GM19023 (cell line): ENCODE results near the gene MIGA1.
"Not testable (repeated sequence)": the region's sequence is repeated elsewhere in the genome, so short reads cannot be mapped to it uniquely, and the experiment has no call there.

Experiments used
- ATAC-seq: cut with Tn5 transposase; IDR thresholded peaks from one replicate; pipeline ENCODE4 v1.9.1; 2021; ENCODE audit warnings: mild to moderate bottlenecking, moderate library complexity; ENCODE audit not compliant: unreplicated experiment

The MIGA1 gene

DNA sequence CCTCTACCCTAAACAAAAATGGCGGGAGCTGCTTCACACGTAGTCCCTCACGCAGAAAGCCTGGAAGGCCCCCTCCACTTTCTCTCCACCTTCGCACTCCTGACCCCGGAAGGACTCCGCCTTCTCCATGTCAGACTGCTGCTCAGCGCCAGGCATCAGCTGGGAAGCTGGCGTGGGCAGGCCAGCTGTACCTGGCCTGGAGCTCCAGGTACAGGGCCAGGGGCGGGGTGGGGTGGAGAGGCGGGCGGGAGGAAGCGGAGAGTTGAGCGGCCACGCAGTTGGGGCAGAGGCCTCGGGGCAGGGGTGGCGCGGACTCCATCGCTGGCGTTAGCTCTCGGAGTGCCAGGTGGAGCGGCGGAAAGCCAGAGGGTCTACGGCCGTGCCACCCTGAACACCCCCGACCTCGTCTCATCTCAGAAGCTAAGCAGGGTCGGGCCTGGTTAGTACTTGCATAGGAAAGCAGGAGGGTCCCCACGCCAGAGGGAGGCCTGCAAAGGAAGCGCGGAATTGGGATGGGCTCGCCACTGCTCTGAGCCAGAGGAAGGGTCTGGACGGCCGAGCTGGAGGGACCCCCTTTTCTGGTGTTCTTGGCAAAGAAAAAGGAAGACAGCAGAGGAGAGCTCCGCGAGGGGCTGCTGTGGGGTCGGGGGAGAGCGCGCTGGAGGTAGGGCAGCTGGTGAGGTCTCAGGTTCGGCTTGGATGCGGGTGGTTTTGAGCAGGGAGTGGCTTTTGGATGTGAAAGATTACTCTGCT lies at the start of gene MIGA1:
TSS of gene MIGA1 (plus strand) at position 121 of the 753 bp plus-strand sequence. CDS start 3,604 bp downstream, outside the sequence.
- peak; percentile 96 for ATAC-seq

GRCh38 chr1:77732090-77732489 lies 47.4 kb upstream of the MIGA1 start:
- no peak for ATAC-seq

DNA sequence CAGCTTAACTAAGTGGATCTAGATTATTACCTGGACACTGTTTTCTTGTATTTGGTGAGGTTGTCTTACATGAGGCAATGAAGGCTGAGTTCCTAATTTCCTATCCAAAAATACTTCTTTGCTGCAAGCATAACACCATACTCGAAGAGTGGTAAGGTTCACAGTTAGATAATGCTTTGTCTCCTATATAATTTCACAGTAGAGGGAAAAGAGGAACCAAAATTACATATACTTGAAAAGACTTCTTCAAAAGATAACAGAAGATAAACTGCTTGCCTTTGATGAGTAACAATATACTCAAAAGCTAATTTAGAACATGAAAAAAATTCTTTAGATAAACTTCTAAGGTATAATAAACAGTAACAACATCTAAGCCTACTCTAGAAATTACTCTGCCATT lies 40.2 kb upstream of the MIGA1 start:
- no peak for ATAC-seq

GRCh38 chr1:77741316-77741715 lies 38.1 kb upstream of the MIGA1 start:
- no peak for ATAC-seq

- no peak for ATAC-seq
These were observed 37.4 kb upstream of the MIGA1 start for GRCh38 chr1:77742011-77742555.

- no peak for ATAC-seq
These were observed 34.9 kb upstream of the MIGA1 start for GRCh38 chr1:77744576-77744975.

DNA sequence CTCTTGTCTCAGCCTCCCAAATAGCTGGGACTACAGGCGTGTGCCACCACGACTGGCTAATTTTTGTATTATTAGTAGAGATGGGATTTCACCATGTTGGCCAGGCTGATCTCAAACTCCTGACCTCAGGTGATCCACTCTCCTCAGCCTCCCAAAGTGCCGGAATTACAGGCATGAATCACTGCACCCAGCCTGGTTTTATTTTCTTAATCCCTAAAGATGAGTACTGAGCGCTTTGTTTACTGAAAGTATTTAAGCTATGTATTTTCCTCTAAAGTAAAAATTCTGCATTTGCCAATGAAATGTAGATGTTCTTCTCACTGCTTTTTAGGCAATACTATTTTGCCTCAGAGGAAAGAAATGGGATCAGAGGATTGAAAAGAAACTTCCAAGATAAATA lies 30.0 kb upstream of the MIGA1 start:
- ATAC-seq: not testable (repeated sequence)

DNA sequence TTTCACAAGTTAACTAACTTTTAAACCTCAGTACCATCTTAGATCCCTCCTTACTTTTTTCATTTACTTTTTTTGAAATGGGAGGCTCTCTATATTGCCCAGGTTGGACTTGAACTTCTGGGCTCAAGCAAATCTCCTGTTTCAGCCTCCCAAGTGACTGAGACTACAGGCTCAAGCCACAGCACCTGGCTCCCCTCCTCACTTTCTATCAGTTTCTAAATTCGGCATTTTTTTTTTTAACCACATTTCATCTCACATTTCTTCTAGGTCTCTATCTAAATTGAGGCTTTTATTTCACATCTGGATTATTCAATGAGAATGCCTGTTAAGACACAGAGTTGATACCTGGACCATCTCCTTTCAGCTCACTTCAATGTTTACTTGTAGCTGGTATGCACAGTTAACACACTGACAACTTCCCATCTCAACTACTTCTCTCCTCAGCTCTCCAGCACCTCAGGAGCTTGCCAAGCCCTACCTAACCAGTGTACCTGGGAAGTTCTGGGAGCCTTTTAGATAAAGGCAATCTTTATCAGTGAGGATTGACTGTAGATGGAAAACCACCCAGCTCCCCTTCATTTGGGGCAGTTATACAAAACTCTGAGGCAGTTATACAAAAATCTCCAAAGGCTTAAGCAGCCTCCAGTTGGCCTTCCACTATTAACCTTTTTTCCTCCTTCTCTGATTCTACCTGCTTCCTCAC lies 23.2 kb upstream of the MIGA1 start:
- no peak for ATAC-seq

GRCh38 chr1:77757066-77757584 lies 22.3 kb upstream of the MIGA1 start:
- no peak for ATAC-seq

DNA sequence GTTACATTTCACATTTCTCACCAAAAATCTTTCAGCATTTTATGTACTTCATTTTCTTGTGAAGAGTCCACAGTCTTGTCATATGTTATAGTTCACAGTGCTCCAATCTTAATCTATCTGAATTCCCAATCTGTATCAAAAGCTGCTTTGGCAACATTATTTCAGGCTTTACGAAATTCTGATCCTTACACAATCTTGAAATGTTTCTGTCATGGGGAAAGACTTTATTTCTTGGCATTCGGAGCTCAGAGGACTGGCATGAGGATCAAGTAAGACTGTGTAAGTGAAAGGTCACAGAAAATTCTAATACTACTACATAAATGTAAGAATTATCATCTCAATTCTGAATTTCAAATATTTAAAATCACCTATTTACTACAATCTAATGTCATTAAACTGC lies 21.8 kb upstream of the MIGA1 start:
- no peak for ATAC-seq

DNA sequence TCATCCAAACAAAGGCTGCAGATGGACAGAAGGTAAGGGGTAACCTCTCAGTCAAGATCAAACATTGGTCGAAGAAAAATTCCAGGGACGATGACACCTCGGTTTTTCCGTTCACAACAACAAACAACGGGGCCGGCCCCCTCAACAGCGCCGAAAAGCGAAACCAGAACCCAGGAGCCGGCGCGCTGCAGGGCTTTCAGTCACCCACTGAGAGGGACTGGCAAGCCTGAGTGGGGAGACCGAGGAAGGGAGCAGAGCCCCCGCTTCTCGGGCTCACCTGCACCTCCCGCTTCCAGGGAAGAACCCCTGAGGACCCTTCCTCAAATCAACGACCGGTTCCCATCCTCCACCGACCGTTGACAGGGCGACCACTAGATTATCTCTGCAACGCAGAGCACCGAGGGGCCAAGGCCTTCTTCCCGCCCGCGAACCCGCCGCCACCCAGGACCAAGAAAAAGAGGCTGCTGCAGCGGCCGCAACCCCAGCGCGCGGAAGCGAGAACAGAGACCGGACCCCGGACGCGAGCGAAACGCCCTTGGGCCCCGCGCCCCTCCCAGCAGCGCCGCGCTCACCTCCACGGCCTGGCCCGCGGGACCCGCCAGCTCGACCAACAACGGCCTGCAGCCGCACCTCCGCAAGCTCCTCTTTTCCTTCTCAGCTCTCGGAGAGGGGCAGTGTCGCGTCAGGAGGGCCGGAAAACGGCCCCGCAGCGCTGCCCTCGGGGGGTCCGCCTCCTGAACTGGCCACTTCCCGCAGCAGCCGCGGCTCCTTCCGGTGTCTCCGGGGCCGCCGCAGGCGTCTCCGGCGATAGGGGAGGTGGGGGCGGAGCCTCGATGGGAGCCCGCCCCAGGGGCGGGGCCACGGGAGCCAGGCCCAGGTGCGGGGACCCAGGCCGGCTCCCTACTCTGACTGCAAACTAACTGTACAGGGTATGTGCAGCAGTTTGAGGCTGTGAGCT lies 20.1 kb upstream of the MIGA1 start, which contains the start of gene USP33:
TSS of gene USP33 (minus strand) at position 782 of the 958 bp plus-strand sequence. CDS start 18,155 bp downstream, outside the sequence.
- ATAC-seq: peak; percentile 95

- ATAC-seq: no peak
These were observed 17.4 kb upstream of the MIGA1 start for GRCh38 chr1:77762072-77762476.

DNA sequence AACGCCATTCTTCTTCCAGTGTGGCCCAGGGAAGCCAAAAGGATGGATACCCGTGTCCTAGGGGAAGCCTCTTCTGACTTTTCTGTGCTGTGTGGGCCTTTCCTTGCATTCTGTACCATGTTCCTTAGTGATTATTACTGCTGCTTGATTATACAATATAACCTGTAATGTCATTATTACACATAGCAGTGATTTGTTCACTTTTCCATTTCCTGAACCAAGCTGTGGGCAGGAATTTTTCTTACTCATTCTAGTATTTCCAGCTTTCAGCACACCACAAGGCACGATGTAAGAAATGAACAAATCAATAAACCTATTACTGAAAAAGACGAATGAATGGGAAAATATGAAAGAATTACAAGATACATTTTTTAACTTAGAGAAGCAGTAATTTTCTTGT lies 11.4 kb upstream of the MIGA1 start:
- ATAC-seq: no peak

- no peak for ATAC-seq
These were observed 3.3 kb upstream of the MIGA1 start for GRCh38 chr1:77776007-77776700.

- no peak for ATAC-seq
These were observed 2.2 kb downstream of the MIGA1 start for GRCh38 chr1:77781683-77782082.

GRCh38 chr1:77783141-77783540 lies 3.7 kb downstream of the MIGA1 start:
- ATAC-seq: no peak

- ATAC-seq: not testable (repeated sequence)
These were observed 6.8 kb downstream of the MIGA1 start for GRCh38 chr1:77786093-77786741.

- ATAC-seq: no peak
These were observed 15.1 kb downstream of the MIGA1 start for GRCh38 chr1:77794550-77794949.

GRCh38 chr1:77796695-77797405 lies 17.4 kb downstream of the MIGA1 start:
- no peak for ATAC-seq
